Measurements from ENCODE around the gene CST8. TPM values are rescaled to one million over a fixed set of nuclear protein-coding genes. Genes with fewer than 3 reads are reported as not detected.
A peak's percentile ranks its signal among the peaks of the same experiment; 100 is the strongest.

CST8 gene
- total RNA-seq, result not detected

GRCh38 chr20:23490817-23491216 is at the start of gene CST8:
CST8 (plus strand) TSS chr20:23491117; CDS start chr20:23491668, 551 bp downstream.
- intact Hi-C loops (cut with DNase I), result no loop called here
- Histone ChIP-seq H3K4me3 (no peak within 1 kb of the TSS), H3K36me3 (no peaks in the 10 kb centered on the region), H3K27ac (no peak within 1 kb of the TSS), H3K4me1 (no peaks in the 10 kb centered on the region), H3K27me3 (no peaks in the 10 kb centered on the region), H3K9me3 (no peaks in the 10 kb centered on the region)
- DNase-seq (ENCODE audit: extremely low spot score in 2 of 2), result no peak
- TF ChIP-seq POLR2AphosphoS5 (IDR thresholded peaks at IDR 0.05; ENCODE audit: insufficient read depth in 1 of 2, low read depth in 1 of 2) (no peak), CTCF (IDR thresholded peaks at IDR 0.05) (no peak), POLR2A (IDR thresholded peaks at IDR 0.05) (no peak)

- DNase-seq (ENCODE audit: extremely low spot score in 2 of 2), result peak in 1 of 2 donors; percentile 74
- no peaks in the 10 kb centered on the region for H3K27me3 ChIP-seq
Measured at GRCh38 chr20:23441850-23442313, 49.0 kb upstream of the CST8 start.

GRCh38 chr20:23442436-23442835 is 48.5 kb upstream of the CST8 start:
- H3K9me3 ChIP-seq, result no peaks in the 10 kb centered on the region
- TF ChIP-seq POLR2A (IDR thresholded peaks at IDR 0.05) (no peak), CTCF (IDR thresholded peaks at IDR 0.05) (no peak), POLR2AphosphoS5 (IDR thresholded peaks at IDR 0.05; ENCODE audit: insufficient read depth in 1 of 2, low read depth in 1 of 2) (no peak)
- H3K27ac ChIP-seq, result no peak overlapping the region
- no peaks in the 10 kb centered on the region for H3K27me3 ChIP-seq
- no peaks in the 10 kb centered on the region for H3K36me3 ChIP-seq
- H3K4me1 ChIP-seq, result no peaks in the 10 kb centered on the region
- intact Hi-C loops (cut with DNase I), result loop anchor here (10.0 kb wide), 1 partner anchor 222 kb away; no protein-coding TSS in a partner anchor
- no peak for DNase-seq (ENCODE audit: extremely low spot score in 2 of 2)
- no peak overlapping the region for H3K4me3 ChIP-seq

More at GRCh38 chr20:23441850-23442313, 49.0 kb upstream of the CST8 start:
- Histone ChIP-seq H3K4me3 (no peak overlapping the region), H3K9me3 (no peaks in the 10 kb centered on the region), H3K36me3 (no peaks in the 10 kb centered on the region), H3K27ac (no peak overlapping the region), H3K4me1 (no peaks in the 10 kb centered on the region)
- intact Hi-C loops (cut with DNase I), result loop anchor here (10.0 kb wide), 1 partner anchor 223 kb away; no protein-coding TSS in a partner anchor
- TF ChIP-seq POLR2A (IDR thresholded peaks at IDR 0.05) (no peak), CTCF (IDR thresholded peaks at IDR 0.05) (peak; percentile 24 to 65 (median 59)), POLR2AphosphoS5 (IDR thresholded peaks at IDR 0.05; ENCODE audit: insufficient read depth in 1 of 2, low read depth in 1 of 2) (no peak)

- TF ChIP-seq CTCF (IDR thresholded peaks at IDR 0.05), result no peak
- no peak for TF ChIP-seq POLR2A (IDR thresholded peaks at IDR 0.05)
- TF ChIP-seq POLR2AphosphoS5 (IDR thresholded peaks at IDR 0.05; ENCODE audit: insufficient read depth in 1 of 2, low read depth in 1 of 2), result no peak
- H3K4me3 ChIP-seq, result no peak overlapping the region
- H3K27me3 ChIP-seq, result no peaks in the 10 kb centered on the region
- H3K36me3 ChIP-seq, result no peaks in the 10 kb centered on the region
- no peaks in the 10 kb centered on the region for H3K9me3 ChIP-seq
- intact Hi-C loops (cut with DNase I), result loop anchor here (10.0 kb wide), 1 partner anchor 220 kb away; no protein-coding TSS in a partner anchor
- no peaks in the 10 kb centered on the region for H3K4me1 ChIP-seq
- no peak for DNase-seq (ENCODE audit: extremely low spot score in 2 of 2)
- no peak overlapping the region for H3K27ac ChIP-seq
Measured at GRCh38 chr20:23444859-23445258, 46.1 kb upstream of the CST8 start.

- Histone ChIP-seq H3K27me3 (no peaks in the 10 kb centered on the region), H3K4me3 (no peak overlapping the region), H3K9me3 (no peaks in the 10 kb centered on the region), H3K4me1 (no peaks in the 10 kb centered on the region), H3K27ac (no peak overlapping the region), H3K36me3 (no peaks in the 10 kb centered on the region)
- intact Hi-C loops (cut with DNase I), result loop anchor here (10.0 kb wide), 1 partner anchor 219 kb away; no protein-coding TSS in a partner anchor
- DNase-seq (ENCODE audit: extremely low spot score in 2 of 2), result no peak
- TF ChIP-seq POLR2AphosphoS5 (IDR thresholded peaks at IDR 0.05; ENCODE audit: insufficient read depth in 1 of 2, low read depth in 1 of 2) (no peak), CTCF (IDR thresholded peaks at IDR 0.05) (no peak), POLR2A (IDR thresholded peaks at IDR 0.05) (no peak)
Measured at GRCh38 chr20:23445596-23446217, 45.2 kb upstream of the CST8 start.
